ENCODE measurements around the gene DCLK2. TPM values are rescaled to one million over a fixed set of nuclear protein-coding genes. Genes with fewer than 3 reads are reported as not detected.

Gene DCLK2
- polyA plus RNA-seq, 1 donor from 2014 or later, result 134 TPM

Small RNA genes within 50 kb of the gene (small RNA-seq; reads per million reads assigned to genes)
- 0 reads per million in 3 experiments for gene RNU7-194P
